ENCODE results near the gene MOCS3. TPM values are rescaled to one million over a fixed set of nuclear protein-coding genes. Genes with fewer than 3 reads are reported as not detected.
"Not testable (repeated sequence)": the region's sequence is repeated elsewhere in the genome, so short reads cannot be mapped to it uniquely, and the experiment has no call there.

The MOCS3 gene
- total and polyA plus RNA-seq, 4 experiments from 2014 or later: 3.9 to 8.9 (median 6.8) TPM

DNA sequence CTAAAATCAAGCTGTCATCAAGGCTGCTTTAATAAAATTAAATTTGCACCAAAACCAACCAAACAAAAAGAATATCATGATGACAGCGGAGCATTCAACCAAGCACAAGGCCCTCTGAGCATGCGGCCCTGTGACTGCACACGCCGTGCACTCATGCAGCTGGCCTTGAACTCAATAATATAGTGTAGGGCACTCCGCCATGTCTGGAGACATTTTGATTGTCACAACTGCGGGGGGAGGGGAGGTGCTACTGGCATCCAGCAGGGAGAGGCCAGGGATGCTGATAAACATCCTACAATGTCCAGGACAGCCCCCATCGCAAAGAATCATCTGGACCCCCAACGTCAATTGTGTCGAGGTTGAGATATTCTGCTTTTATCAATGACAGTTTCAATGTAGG is 9.7 kb downstream of the MOCS3 start:
- POLR2A ChIA-PET (ENCODE audit: partially characterized antibody): no interaction called here
- peaks cover 0 to 1% of the 10 kb centered on the region in 2 donors for H3K27me3 Mint-ChIP-seq
- CTCF ChIA-PET (ENCODE audit: partially characterized antibody): interaction anchor here (2.5 kb wide), 1 partner anchor 13 kb away, joined by 10 read pairs; no protein-coding TSS in a partner anchor

DNA sequence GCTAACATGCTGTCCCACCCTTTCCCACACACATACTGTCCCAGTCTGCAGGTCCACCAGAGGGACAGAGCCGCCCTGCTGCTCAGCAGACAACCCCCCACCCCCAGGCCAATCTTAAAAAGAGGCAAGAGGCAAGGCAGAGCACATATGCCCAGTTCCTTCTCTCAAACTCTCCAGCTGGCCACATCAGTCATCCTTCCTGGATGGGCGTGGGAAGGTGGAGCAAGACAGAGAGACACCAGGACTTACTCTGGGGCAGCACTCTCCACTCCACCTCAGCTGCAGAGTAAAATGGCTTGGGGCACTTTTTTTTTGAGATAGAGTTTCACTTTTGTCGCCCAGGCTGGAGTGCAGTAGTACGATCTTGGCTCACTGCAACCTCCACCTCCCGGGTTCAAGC is 10.8 kb downstream of the MOCS3 start:
- Mint-ChIP-seq H3K9me3 (no peaks in the 10 kb centered on the region), H3K4me1 (no peaks in the 10 kb centered on the region), H3K36me3 (no peaks in the 10 kb centered on the region), H3K4me3 (no peak overlapping the region), H3K27ac (no peak overlapping the region), H3K27me3 (peaks cover 0 to 1% of the 10 kb centered on the region in 2 donors)
- no peak overlapping the region for H3K27ac ChIP-seq (ENCODE audit: low read depth, low read length)
- intact Hi-C loops (cut with micrococcal nuclease): no loop called here
- DNase-seq: no peak
- H3K4me1 ChIP-seq (ENCODE audit: insufficient read depth, low read length): no peaks in the 10 kb centered on the region
- no peaks in the 10 kb centered on the region for H3K36me3 ChIP-seq (ENCODE audit: insufficient read depth, low read length)
- H3K4me3 ChIP-seq (ENCODE audit: low read length in 2 of 2): no peak overlapping the region
- no peaks in the 10 kb centered on the region for H3K27me3 ChIP-seq (ENCODE audit: insufficient read depth, low read length)
- no peaks in the 10 kb centered on the region for H3K9me3 ChIP-seq (ENCODE audit: control insufficient read depth in 1 of 2, low read length in 2 of 2)
- POLR2A ChIA-PET (ENCODE audit: partially characterized antibody): no interaction called here
- CTCF ChIA-PET (ENCODE audit: partially characterized antibody): interaction anchor here (1.2 to 2.5 kb wide), 2 partner anchors 12 to 18 kb away, joined by 3 to 10 read pairs; no protein-coding TSS in a partner anchor

More for the DNA sequence above, 9.7 kb downstream of the MOCS3 start:
- no peak overlapping the region for H3K4me3 Mint-ChIP-seq
- Histone ChIP-seq H3K27me3 (ENCODE audit: insufficient read depth, low read length) (no peaks in the 10 kb centered on the region), H3K4me3 (ENCODE audit: low read length in 2 of 2) (no peak overlapping the region), H3K27ac (ENCODE audit: low read depth, low read length) (no peak overlapping the region), H3K4me1 (ENCODE audit: insufficient read depth, low read length) (no peaks in the 10 kb centered on the region), H3K9me3 (ENCODE audit: control insufficient read depth in 1 of 2, low read length in 2 of 2) (no peaks in the 10 kb centered on the region), H3K36me3 (ENCODE audit: insufficient read depth, low read length) (no peaks in the 10 kb centered on the region)
- DNase-seq: no peak
- H3K9me3 Mint-ChIP-seq: no peaks in the 10 kb centered on the region
- intact Hi-C loops (cut with micrococcal nuclease): no loop called here
- H3K4me1 Mint-ChIP-seq: no peaks in the 10 kb centered on the region
- H3K36me3 Mint-ChIP-seq: no peaks in the 10 kb centered on the region
- no peak overlapping the region for H3K27ac Mint-ChIP-seq

DNA sequence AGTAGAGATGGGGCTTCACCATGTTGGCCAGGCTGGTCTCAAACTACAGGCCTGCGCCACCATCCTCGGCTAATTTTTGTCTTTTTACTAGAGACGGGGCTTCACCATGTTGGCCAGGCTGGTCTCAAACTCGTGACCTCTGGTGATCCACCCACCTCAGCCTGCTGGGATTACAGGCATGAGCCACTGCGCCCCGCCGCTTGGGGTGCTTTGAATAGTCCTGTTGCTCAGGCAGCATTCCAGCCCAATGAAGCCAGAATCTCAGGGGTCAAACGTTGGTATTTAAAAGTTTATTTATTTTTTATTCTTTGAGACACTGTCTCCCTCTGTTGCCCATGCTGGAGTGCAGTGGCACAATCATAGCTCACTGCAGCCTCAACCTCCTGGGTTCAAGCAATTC is 11.3 kb downstream of the MOCS3 start:
- no peak overlapping the region for H3K27ac Mint-ChIP-seq
- no peak for DNase-seq
- H3K4me3 ChIP-seq (ENCODE audit: low read length in 2 of 2): no peak overlapping the region

DNA sequence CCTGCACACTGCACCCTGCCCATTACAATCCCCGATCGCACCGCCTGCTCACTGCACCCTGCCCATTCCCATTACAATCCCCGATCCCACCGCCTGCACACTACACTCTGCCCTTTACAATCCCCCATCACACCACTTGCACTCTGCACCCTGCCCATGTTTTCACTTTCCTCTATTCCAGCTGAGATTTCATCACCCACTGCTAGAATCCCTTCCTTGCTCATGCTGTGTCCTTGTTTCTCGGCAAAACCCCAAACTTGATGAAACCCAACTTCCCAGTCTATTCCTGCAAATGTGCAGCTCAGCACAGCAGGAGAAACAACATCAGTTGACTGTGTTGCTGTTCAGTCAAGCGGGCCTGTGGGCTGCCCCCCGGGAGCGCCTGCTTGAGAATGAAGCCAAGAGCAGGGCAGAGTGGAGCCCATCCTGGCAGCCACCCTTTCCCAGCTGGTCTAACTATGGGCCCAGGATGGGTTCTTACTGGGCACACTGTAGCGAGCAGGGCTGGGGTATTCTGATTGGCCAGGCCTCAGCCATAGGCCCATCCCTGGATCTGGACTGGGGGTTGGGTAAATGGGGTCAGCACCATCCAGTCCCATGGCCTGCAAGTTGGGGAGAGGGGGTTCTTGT is 17.2 kb downstream of the MOCS3 start:
- ChIA-PET CTCF (ENCODE audit: partially characterized antibody) (interaction anchor here (1.1 to 1.5 kb wide), 2 partner anchors 8 to 12 kb away, joined by 3 read pairs; no protein-coding TSS in a partner anchor), POLR2A (ENCODE audit: partially characterized antibody) (no interaction called here)
- H3K4me3 Mint-ChIP-seq: no peak overlapping the region
- Histone ChIP-seq H3K9me3 (ENCODE audit: control insufficient read depth in 1 of 2, low read length in 2 of 2) (no peaks in the 10 kb centered on the region), H3K4me3 (ENCODE audit: low read length in 2 of 2) (no peak overlapping the region), H3K27ac (ENCODE audit: low read depth, low read length) (no peak overlapping the region), H3K4me1 (ENCODE audit: insufficient read depth, low read length) (no peaks in the 10 kb centered on the region), H3K27me3 (ENCODE audit: insufficient read depth, low read length) (no peaks in the 10 kb centered on the region), H3K36me3 (ENCODE audit: insufficient read depth, low read length) (no peaks in the 10 kb centered on the region)
- H3K27me3 Mint-ChIP-seq: peaks cover 17 to 18% of the 10 kb centered on the region in 2 donors
- no peaks in the 10 kb centered on the region for H3K9me3 Mint-ChIP-seq
- no peak for DNase-seq
- peaks cover 0 to 2% (median 0%) of the 10 kb centered on the region in 4 donors for H3K4me1 Mint-ChIP-seq
- H3K27ac Mint-ChIP-seq: no peak overlapping the region
- no peaks in the 10 kb centered on the region for H3K36me3 Mint-ChIP-seq
- intact Hi-C loops (cut with micrococcal nuclease): no loop called here

More for the DNA sequence above, 11.3 kb downstream of the MOCS3 start:
- CTCF ChIA-PET (ENCODE audit: partially characterized antibody): interaction anchor here (1.2 kb wide), 1 partner anchor 18 kb away, joined by 3 read pairs; no protein-coding TSS in a partner anchor
- no peaks in the 10 kb centered on the region for H3K9me3 Mint-ChIP-seq
- intact Hi-C loops (cut with micrococcal nuclease): no loop called here
- peaks cover 0 to 1% of the 10 kb centered on the region in 2 donors for H3K27me3 Mint-ChIP-seq
- Histone ChIP-seq H3K4me1 (ENCODE audit: insufficient read depth, low read length) (no peaks in the 10 kb centered on the region), H3K27ac (ENCODE audit: low read depth, low read length) (no peak overlapping the region), H3K9me3 (ENCODE audit: control insufficient read depth in 1 of 2, low read length in 2 of 2) (no peaks in the 10 kb centered on the region), H3K36me3 (ENCODE audit: insufficient read depth, low read length) (no peaks in the 10 kb centered on the region), H3K27me3 (ENCODE audit: insufficient read depth, low read length) (no peaks in the 10 kb centered on the region)
- no peaks in the 10 kb centered on the region for H3K36me3 Mint-ChIP-seq
- POLR2A ChIA-PET (ENCODE audit: partially characterized antibody): no interaction called here
- H3K4me3 Mint-ChIP-seq: no peak overlapping the region
- H3K4me1 Mint-ChIP-seq: no peaks in the 10 kb centered on the region

DNA sequence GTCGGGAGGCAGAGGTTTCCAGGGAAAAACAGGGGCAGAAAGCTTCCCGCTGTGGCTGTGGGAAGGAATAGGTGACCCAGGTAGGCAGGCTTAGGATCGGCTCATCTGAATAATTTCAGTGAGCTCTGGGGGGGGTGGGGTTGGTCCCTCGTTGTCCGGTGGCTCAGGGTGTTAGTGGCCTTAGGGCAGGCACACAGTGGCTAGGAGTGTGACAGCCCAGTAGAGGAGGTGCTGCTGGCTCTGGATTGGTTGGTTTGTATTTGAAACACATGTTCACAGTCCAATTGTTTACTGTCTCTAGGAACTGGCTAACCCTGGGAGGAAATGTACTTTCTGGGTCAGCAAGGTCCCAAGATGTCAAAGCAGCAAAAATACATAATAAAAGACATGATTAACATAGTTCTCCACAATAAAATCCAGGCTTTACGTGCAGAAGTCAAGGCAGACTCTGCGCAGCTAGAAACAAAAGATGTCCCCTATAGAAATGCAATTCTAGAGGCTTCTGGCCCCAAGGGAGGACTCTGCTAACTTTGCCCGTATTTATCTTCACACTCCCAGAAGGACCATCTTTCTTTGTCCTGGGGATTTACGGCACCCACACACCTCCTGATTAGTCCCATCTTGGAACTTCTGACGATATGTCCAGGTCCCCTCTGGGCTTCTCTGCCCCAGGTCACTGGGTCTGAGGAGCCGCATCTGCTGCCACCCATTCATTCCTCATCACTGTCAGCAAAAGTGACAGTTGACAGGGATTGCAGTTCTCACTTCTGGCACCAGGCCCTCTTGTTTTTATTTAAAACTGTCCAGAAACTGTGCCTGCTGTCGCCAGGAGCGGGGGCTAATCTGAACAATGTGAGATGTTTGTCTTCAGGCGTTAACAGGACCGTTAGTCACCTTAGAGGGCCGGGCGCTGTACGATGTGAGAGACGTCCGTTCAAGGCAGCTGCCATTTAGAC is 18.7 kb downstream of the MOCS3 start:
- Mint-ChIP-seq H3K27me3 (peaks cover 21 to 22% of the 10 kb centered on the region in 2 donors), H3K27ac (no peak overlapping the region), H3K9me3 (no peaks in the 10 kb centered on the region), H3K4me3 (no peak overlapping the region), H3K4me1 (peaks cover 0 to 8% (median 4%) of the 10 kb centered on the region in 4 donors), H3K36me3 (no peaks in the 10 kb centered on the region)
- intact Hi-C loops (cut with micrococcal nuclease): no loop called here
- H3K27me3 ChIP-seq (ENCODE audit: insufficient read depth, low read length): no peaks in the 10 kb centered on the region
- H3K27ac ChIP-seq (ENCODE audit: low read depth, low read length): no peak overlapping the region
- H3K36me3 ChIP-seq (ENCODE audit: insufficient read depth, low read length): no peaks in the 10 kb centered on the region
- no peak overlapping the region for H3K4me3 ChIP-seq (ENCODE audit: low read length in 2 of 2)
- ChIA-PET CTCF (ENCODE audit: partially characterized antibody) (interaction anchor here (3.0 kb wide), 1 partner anchor 11 kb away, joined by 15 read pairs; no protein-coding TSS in a partner anchor), POLR2A (ENCODE audit: partially characterized antibody) (no interaction called here)
- no peaks in the 10 kb centered on the region for H3K9me3 ChIP-seq (ENCODE audit: control insufficient read depth in 1 of 2, low read length in 2 of 2)
- H3K4me1 ChIP-seq (ENCODE audit: insufficient read depth, low read length): peaks cover 4% of the 10 kb centered on the region
- DNase-seq: no peak

DNA sequence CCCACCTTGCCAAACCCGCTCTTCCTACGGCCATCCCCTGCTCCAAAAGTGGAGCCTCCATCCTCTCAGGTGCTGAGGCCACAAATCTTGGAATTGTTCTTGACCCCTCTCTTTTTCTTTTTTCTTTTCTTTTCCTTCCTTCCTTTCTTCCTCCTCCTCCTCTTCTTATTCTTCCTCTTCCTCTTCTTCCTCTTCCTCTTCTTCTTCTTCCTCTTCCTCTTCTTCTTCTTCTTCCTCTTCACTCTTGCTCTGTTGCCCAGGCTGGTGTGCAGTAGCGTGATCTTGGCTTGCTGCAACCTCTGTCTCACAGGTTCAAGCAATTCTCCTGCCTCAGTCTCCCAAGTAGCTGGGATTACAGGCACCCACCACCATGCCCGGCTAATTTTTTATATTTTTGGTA is 19.9 kb downstream of the MOCS3 start:
- H3K27ac ChIP-seq (ENCODE audit: low read depth, low read length); H3K4me1 Mint-ChIP-seq; H3K4me1 ChIP-seq (ENCODE audit: insufficient read depth, low read length); H3K27me3 ChIP-seq (ENCODE audit: insufficient read depth, low read length); H3K36me3 ChIP-seq (ENCODE audit: insufficient read depth, low read length); H3K4me3 ChIP-seq (ENCODE audit: low read length in 2 of 2); H3K27ac Mint-ChIP-seq; H3K9me3 ChIP-seq (ENCODE audit: control insufficient read depth in 1 of 2, low read length in 2 of 2); H3K4me3 Mint-ChIP-seq; DNase-seq; H3K36me3 Mint-ChIP-seq; intact Hi-C loops (cut with micrococcal nuclease); H3K9me3 Mint-ChIP-seq: not testable (repeated sequence)
- ChIA-PET CTCF (ENCODE audit: partially characterized antibody) (interaction anchor here (3.0 kb wide), 1 partner anchor 9 kb away, joined by 15 read pairs; no protein-coding TSS in a partner anchor), POLR2A (ENCODE audit: partially characterized antibody) (interaction anchor here (0.8 kb wide), 1 partner anchor 104 kb away, joined by 3 read pairs; no protein-coding TSS in a partner anchor)
- peaks cover 25 to 30% of the 10 kb centered on the region in 2 donors for H3K27me3 Mint-ChIP-seq

All from CD4-positive, alpha-beta memory T cell (primary cell).